ENCODE data around the gene TALDO1. TPM values are rescaled to one million over a fixed set of nuclear protein-coding genes. Genes with fewer than 3 reads are reported as not detected.

The TALDO1 gene
- total and polyA plus RNA-seq, 4 donors = 72.5 to 181 (median 128) TPM

GRCh38 chr11:708511-708910 lies 38.8 kb upstream of the TALDO1 start:
- WGBS = 67% methylated on average over 7 of the region's 7 CpGs
- no peaks in the 10 kb centered on the region for H3K9me3 ChIP-seq (ENCODE audit: control insufficient read depth in 4 of 4, low read length in 3 of 4)
- TF ChIP-seq JUND (IDR thresholded peaks at IDR 0.05) = no peak
- no peak for TF ChIP-seq RXRA (IDR thresholded peaks at IDR 0.05)
- TF ChIP-seq EGR1 (IDR thresholded peaks at IDR 0.05; ENCODE audit: low read depth in 2 of 2) = no peak
- no peak for TF ChIP-seq REST (IDR thresholded peaks at IDR 0.05)
- no peak overlapping the region for H3K9ac ChIP-seq (ENCODE audit: low read depth in 1 of 2, low read length in 2 of 2)
- H3K27ac ChIP-seq (ENCODE audit: low read depth in 1 of 2, low read length in 2 of 2) = peak overlapping the region; percentile 17 to 96
- H3K27me3 ChIP-seq (ENCODE audit: control insufficient read depth in 4 of 4, insufficient read depth in 4 of 4, low read length in 3 of 4) = no peaks in the 10 kb centered on the region
- peaks cover 24 to 74% (median 55%) of the 10 kb centered on the region in 4 donors for H3K4me1 ChIP-seq (ENCODE audit: control insufficient read depth in 4 of 4, insufficient read depth in 4 of 4, low read length in 3 of 4)
- no peak overlapping the region for H3K4me3 ChIP-seq (ENCODE audit: low read depth in 1 of 3, low read length in 3 of 3)
- DNase-seq (ENCODE audit: low spot score) = no peak
- H3K36me3 ChIP-seq (ENCODE audit: control insufficient read depth in 4 of 4, insufficient read depth in 3 of 4, low read depth in 1 of 4, low read length in 3 of 4) = peaks cover 0 to 2% (median 0%) of the 10 kb centered on the region in 4 donors

- Histone ChIP-seq H3K27ac (ENCODE audit: low read depth in 1 of 2, low read length in 2 of 2) (peak overlapping the region; percentile 38 to 66), H3K27me3 (ENCODE audit: control insufficient read depth in 4 of 4, insufficient read depth in 4 of 4, low read length in 3 of 4) (no peaks in the 10 kb centered on the region), H3K9ac (ENCODE audit: low read depth in 1 of 2, low read length in 2 of 2) (peak overlapping the region in 1 of 2 donors; percentile 26), H3K4me1 (ENCODE audit: control insufficient read depth in 4 of 4, insufficient read depth in 4 of 4, low read length in 3 of 4) (peaks cover 21 to 65% (median 48%) of the 10 kb centered on the region in 4 donors), H3K9me3 (ENCODE audit: control insufficient read depth in 4 of 4, low read length in 3 of 4) (no peaks in the 10 kb centered on the region), H3K4me3 (ENCODE audit: low read depth in 1 of 3, low read length in 3 of 3) (no peak overlapping the region), H3K36me3 (ENCODE audit: control insufficient read depth in 4 of 4, insufficient read depth in 3 of 4, low read depth in 1 of 4, low read length in 3 of 4) (peaks cover 0 to 2% (median 0%) of the 10 kb centered on the region in 4 donors)
- no peak for DNase-seq (ENCODE audit: low spot score)
- 44% methylated on average over 27 of the region's 27 CpGs for WGBS
- TF ChIP-seq ATF3 (IDR thresholded peaks at IDR 0.05) (no peak), RXRA (IDR thresholded peaks at IDR 0.05) (no peak), FOXA2 (IDR thresholded peaks at IDR 0.05) (no peak), HNF4G (IDR thresholded peaks at IDR 0.05) (no peak), MAX (IDR thresholded peaks at IDR 0.05) (no peak), SP1 (IDR thresholded peaks at IDR 0.05) (no peak), TAF1 (conservative IDR thresholded peaks at IDR 0.05) (no peak), YY1 (IDR thresholded peaks at IDR 0.05) (no peak), EGR1 (IDR thresholded peaks at IDR 0.05; ENCODE audit: low read depth in 2 of 2) (no peak), JUND (IDR thresholded peaks at IDR 0.05) (no peak), GABPA (IDR thresholded peaks at IDR 0.05 in 1 of 2, conservative IDR thresholded peaks at IDR 0.05 in 1 of 2) (no peak), HNF4A (conservative IDR thresholded peaks at IDR 0.05) (no peak), CTCF (IDR thresholded peaks at IDR 0.05; ENCODE audit: low read depth, low read length, missing input control) (no peak), FOXA1 (IDR thresholded peaks at IDR 0.05) (no peak), ZBTB33 (IDR thresholded peaks at IDR 0.05) (no peak), REST (IDR thresholded peaks at IDR 0.05) (no peak)
Observed at GRCh38 chr11:709109-709997, 37.9 kb upstream of the TALDO1 start.
